K562 (cell line): Measurements from ENCODE around the gene COG3. TPM values are rescaled to one million over a fixed set of nuclear protein-coding genes. Genes with fewer than 3 reads are reported as not detected.

Experiments used
- ARID1B ChIP-seq: fragments of 450-650 bp; IDR thresholded peaks from 2 replicates; pipeline ENCODE4 v1.6.1; 2016; ENCODE audit warnings: antibody characterized with exemption, mild to moderate bottlenecking, inconsistent platforms
- ATF1 ChIP-seq, 2 experiments: fragments of 450-650 bp in 1 of 2; IDR thresholded peaks; 2 replicates each; pipeline ENCODE4 v1.6.1; 2016; ENCODE audit warnings: missing compliant biosample characterization in 1 of 2, missing genetic modification characterization in 1 of 2
- EHMT2 ChIP-seq: fragments of 450-650 bp; IDR thresholded peaks from 2 replicates; pipeline ENCODE4 v1.6.1; 2018; ENCODE audit warnings: antibody characterized with exemption
- ETV1 ChIP-seq: fragments of 450-650 bp; conservative IDR thresholded peaks from 2 replicates; pipeline ENCODE4 v1.6.1; 2016; ENCODE audit warnings: missing genetic modification characterization, control low read depth, low read depth, missing compliant biosample characterization
- FOXA3 ChIP-seq, 2 experiments: fragments of 450-650 bp in 1 of 2; sonication (generic) in 1 of 2; formaldehyde crosslinking; IDR thresholded peaks in 1 of 2; conservative IDR thresholded peaks in 1 of 2; 2 replicates each; pipeline versions ENCODE4 v1.4.0 to v1.8.0; 2020 to 2022; ENCODE audit warnings: mild to moderate bottlenecking in 2 of 2, missing genetic modification reagents in 1 of 2
- HIVEP1 ChIP-seq: fragments of 250-450 bp; sonication (Bioruptor Pico); IDR thresholded peaks from 2 replicates; pipeline ENCODE4 v1.4.0; 2020; ENCODE audit warnings: mild to moderate bottlenecking
- L3MBTL2 ChIP-seq: fragments of 450-650 bp; IDR thresholded peaks from 2 replicates; pipeline ENCODE4 v1.6.1; 2016; ENCODE audit warnings: mild to moderate bottlenecking, moderate library complexity
- MED1 ChIP-seq: sonication (generic); formaldehyde crosslinking; IDR thresholded peaks from 2 replicates; pipeline ENCODE4 v1.8.1; 2023; ENCODE audit warnings: missing genetic modification reagents, borderline replicate concordance
- PTTG1 ChIP-seq: fragments of 450-650 bp; IDR thresholded peaks from 2 replicates; pipeline ENCODE4 v1.6.1; 2016; ENCODE audit warnings: low read depth, mild to moderate bottlenecking, missing genetic modification characterization, missing compliant biosample characterization
- RFX5 ChIP-seq: IDR thresholded peaks from 2 replicates; pipeline ENCODE4 v1.6.1; 2011; ENCODE audit warnings: low read depth, mild to moderate bottlenecking, improper control_type of control experiment, low read length
- SAFB ChIP-seq: fragments of 200-400 bp; formaldehyde crosslinking; IDR thresholded peaks from 2 replicates; pipeline ENCODE4 v1.6.1; 2017; ENCODE audit warnings: low read depth, low read length, borderline replicate concordance
- STAG1 ChIP-seq: sonication (generic); formaldehyde crosslinking; IDR thresholded peaks from 2 replicates; pipeline ENCODE4 v1.5.0; 2020; ENCODE audit warnings: missing genetic modification reagents, borderline replicate concordance
- THRAP3 ChIP-seq: fragments of 450-650 bp; IDR thresholded peaks from 2 replicates; pipeline ENCODE4 v1.6.1; 2016; ENCODE audit warnings: mild to moderate bottlenecking, inconsistent platforms, borderline replicate concordance
- polyA plus RNA-seq, 8 experiments: library from polyadenylated mRNA; depleted of rRNA in 4 of 8; stranded (reverse) in 5 of 8; unstranded in 3 of 8; fragments of >200 nt; fragmentation: Nextera tagmentation in 2 of 8; fragmentation: Illumina TruSeq in 1 of 8; extraction: Ambion mirVana in 2 of 8; extraction: Trizol in 1 of 8; gene quantifications; 2 replicates each; pipeline versions ENCODE4 v1.2.1 to v1.2.3, GENCODE V29; 2011 to 2014; ENCODE audit warnings: inconsistent platforms in 1 of 8, missing spikeins in 1 of 8
- total RNA-seq, 7 experiments: library from RNA; depleted of rRNA in 6 of 7; stranded (reverse); fragments of >200 nt in 6 of 7; fragmentation: Illumina TruSeq in 2 of 7; extraction: Trizol in 2 of 7; gene quantifications; 2 replicates each; pipeline versions ENCODE4 v1.2.1 to v1.2.3, GENCODE V29; 2011 to 2021; ENCODE audit warnings: low replicate concordance in 1 of 7
- TF ChIP-seq, protein P1 (sequence below): fragments of 250-450 bp; sonication (Bioruptor Pico); IDR thresholded peaks from 2 replicates; pipeline ENCODE4 v1.8.0; 2021; ENCODE audit warnings: borderline replicate concordance, mild to moderate bottlenecking, moderate library complexity; ENCODE audit not compliant: poor library complexity, severe bottlenecking
- TF ChIP-seq, protein P2 (sequence below): fragments of 450-650 bp; IDR thresholded peaks from one replicate; pipeline ENCODE4 v1.6.1; 2018; ENCODE audit warnings: mild to moderate bottlenecking, moderate library complexity; ENCODE audit not compliant: partially characterized antibody
- TF ChIP-seq, protein P3 (sequence below): fragments of 250-450 bp; sonication (Bioruptor Pico); IDR thresholded peaks from 2 replicates; pipeline ENCODE4 v1.8.0; 2022; ENCODE audit warnings: inconsistent platforms
- TF ChIP-seq, protein P4 (sequence below): sonication (generic); formaldehyde crosslinking; IDR thresholded peaks from 2 replicates; pipeline ENCODE4 v1.8.0; 2022; ENCODE audit warnings: mild to moderate bottlenecking, missing genetic modification reagents
- TF ChIP-seq, protein P5 (sequence below), 3 experiments: IDR thresholded peaks in 2 of 3; conservative IDR thresholded peaks in 1 of 3; 2 replicates each; pipeline ENCODE4 v1.5.1; 2011 to 2012; ENCODE audit warnings: low read length in 3 of 3, mild to moderate bottlenecking in 3 of 3, control low read depth in 2 of 3, improper control_type of control experiment in 1 of 3, inconsistent platforms in 1 of 3, low read depth in 1 of 3, mixed read lengths in 1 of 3, moderate library complexity in 1 of 3; ENCODE audit not compliant: insufficient read depth in 2 of 3
- TF ChIP-seq, protein P6 (sequence below): IDR thresholded peaks from 2 replicates; pipeline ENCODE4 v1.6.1; 2012; ENCODE audit warnings: low read depth, low read length, improper control_type of control experiment, borderline replicate concordance

The COG3 gene
- total and polyA plus RNA-seq, 9 of the 15 experiments (the other 6 are each of a cell fraction or from before 2014, with no cell fraction given), result 3.9 to 22.9 (median 14.5) TPM

DNA sequence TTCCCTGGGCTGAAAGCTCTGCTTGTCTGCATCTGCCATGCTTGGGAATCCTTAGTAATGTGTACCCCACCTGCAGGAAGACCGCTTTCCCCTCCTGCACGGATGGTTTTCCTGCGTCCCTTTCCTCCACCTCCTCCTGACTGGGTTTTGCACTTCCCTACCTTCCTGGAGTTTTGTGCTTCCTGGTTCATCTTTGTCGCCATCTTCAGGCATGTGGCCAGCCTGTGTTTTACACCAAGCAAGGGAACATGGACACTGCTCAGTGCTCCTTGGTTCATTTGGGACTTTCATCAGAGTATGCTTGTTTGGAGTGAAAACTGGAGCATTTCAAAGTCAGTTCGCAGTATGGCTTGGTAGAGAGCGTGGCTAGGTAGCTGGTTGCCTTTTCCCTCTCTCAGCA is 120.1 kb downstream of the COG3 start (continued):
- TF ChIP-seq, protein P1, sequence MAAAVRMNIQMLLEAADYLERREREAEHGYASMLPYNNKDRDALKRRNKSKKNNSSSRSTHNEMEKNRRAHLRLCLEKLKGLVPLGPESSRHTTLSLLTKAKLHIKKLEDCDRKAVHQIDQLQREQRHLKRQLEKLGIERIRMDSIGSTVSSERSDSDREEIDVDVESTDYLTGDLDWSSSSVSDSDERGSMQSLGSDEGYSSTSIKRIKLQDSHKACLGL, result no peak
- TF ChIP-seq, protein P2, sequence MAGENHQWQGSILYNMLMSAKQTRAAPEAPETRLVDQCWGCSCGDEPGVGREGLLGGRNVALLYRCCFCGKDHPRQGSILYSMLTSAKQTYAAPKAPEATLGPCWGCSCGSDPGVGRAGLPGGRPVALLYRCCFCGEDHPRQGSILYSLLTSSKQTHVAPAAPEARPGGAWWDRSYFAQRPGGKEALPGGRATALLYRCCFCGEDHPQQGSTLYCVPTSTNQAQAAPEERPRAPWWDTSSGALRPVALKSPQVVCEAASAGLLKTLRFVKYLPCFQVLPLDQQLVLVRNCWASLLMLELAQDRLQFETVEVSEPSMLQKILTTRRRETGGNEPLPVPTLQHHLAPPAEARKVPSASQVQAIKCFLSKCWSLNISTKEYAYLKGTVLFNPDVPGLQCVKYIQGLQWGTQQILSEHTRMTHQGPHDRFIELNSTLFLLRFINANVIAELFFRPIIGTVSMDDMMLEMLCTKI, result no peak
- TF ChIP-seq RFX5, result no peak
- TF ChIP-seq, protein P3, sequence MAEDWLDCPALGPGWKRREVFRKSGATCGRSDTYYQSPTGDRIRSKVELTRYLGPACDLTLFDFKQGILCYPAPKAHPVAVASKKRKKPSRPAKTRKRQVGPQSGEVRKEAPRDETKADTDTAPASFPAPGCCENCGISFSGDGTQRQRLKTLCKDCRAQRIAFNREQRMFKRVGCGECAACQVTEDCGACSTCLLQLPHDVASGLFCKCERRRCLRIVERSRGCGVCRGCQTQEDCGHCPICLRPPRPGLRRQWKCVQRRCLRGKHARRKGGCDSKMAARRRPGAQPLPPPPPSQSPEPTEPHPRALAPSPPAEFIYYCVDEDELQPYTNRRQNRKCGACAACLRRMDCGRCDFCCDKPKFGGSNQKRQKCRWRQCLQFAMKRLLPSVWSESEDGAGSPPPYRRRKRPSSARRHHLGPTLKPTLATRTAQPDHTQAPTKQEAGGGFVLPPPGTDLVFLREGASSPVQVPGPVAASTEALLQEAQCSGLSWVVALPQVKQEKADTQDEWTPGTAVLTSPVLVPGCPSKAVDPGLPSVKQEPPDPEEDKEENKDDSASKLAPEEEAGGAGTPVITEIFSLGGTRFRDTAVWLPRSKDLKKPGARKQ (CRISPR knock-in tag), result no peak
- TF ChIP-seq EHMT2, result no peak; the same call in 1 of the 2 replicates
- TF ChIP-seq THRAP3, result no peak
- no peak for TF ChIP-seq FOXA3 (CRISPR knock-in tag; conservative IDR thresholded peaks at IDR 0.05 in 1 of 2, IDR thresholded peaks at IDR 0.05 in 1 of 2)
- TF ChIP-seq SAFB, result no peak
- no peak for TF ChIP-seq STAG1
- TF ChIP-seq MED1 (CRISPR knock-in tag), result no peak
- no peak for TF ChIP-seq ETV1 (tag)
- TF ChIP-seq L3MBTL2, result 0 out of 2 replicates have a peak, but pooled peaks have one; percentile 20
- TF ChIP-seq, protein P4, sequence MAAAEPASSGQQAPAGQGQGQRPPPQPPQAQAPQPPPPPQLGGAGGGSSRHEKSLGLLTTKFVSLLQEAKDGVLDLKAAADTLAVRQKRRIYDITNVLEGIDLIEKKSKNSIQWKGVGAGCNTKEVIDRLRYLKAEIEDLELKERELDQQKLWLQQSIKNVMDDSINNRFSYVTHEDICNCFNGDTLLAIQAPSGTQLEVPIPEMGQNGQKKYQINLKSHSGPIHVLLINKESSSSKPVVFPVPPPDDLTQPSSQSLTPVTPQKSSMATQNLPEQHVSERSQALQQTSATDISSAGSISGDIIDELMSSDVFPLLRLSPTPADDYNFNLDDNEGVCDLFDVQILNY (CRISPR knock-in tag), result no peak
- TF ChIP-seq ATF1 (CRISPR knock-in tag; IDR thresholded peaks at IDR 0.05), result no peak
- TF ChIP-seq ATF1 (tag; IDR thresholded peaks at IDR 0.05), result no peak
- no peak for TF ChIP-seq HIVEP1
- TF ChIP-seq, protein P5, sequence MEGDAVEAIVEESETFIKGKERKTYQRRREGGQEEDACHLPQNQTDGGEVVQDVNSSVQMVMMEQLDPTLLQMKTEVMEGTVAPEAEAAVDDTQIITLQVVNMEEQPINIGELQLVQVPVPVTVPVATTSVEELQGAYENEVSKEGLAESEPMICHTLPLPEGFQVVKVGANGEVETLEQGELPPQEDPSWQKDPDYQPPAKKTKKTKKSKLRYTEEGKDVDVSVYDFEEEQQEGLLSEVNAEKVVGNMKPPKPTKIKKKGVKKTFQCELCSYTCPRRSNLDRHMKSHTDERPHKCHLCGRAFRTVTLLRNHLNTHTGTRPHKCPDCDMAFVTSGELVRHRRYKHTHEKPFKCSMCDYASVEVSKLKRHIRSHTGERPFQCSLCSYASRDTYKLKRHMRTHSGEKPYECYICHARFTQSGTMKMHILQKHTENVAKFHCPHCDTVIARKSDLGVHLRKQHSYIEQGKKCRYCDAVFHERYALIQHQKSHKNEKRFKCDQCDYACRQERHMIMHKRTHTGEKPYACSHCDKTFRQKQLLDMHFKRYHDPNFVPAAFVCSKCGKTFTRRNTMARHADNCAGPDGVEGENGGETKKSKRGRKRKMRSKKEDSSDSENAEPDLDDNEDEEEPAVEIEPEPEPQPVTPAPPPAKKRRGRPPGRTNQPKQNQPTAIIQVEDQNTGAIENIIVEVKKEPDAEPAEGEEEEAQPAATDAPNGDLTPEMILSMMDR (IDR thresholded peaks at IDR 0.05 in 2 of 3, conservative IDR thresholded peaks at IDR 0.05 in 1 of 3; ENCODE audit: insufficient read depth in 2 of 3, low read depth in 1 of 3, low read length in 3 of 3), result peak in 2 of 3 experiments; percentile 35 to 44; a peak in 3 of 6 replicates
- TF ChIP-seq, protein P6, sequence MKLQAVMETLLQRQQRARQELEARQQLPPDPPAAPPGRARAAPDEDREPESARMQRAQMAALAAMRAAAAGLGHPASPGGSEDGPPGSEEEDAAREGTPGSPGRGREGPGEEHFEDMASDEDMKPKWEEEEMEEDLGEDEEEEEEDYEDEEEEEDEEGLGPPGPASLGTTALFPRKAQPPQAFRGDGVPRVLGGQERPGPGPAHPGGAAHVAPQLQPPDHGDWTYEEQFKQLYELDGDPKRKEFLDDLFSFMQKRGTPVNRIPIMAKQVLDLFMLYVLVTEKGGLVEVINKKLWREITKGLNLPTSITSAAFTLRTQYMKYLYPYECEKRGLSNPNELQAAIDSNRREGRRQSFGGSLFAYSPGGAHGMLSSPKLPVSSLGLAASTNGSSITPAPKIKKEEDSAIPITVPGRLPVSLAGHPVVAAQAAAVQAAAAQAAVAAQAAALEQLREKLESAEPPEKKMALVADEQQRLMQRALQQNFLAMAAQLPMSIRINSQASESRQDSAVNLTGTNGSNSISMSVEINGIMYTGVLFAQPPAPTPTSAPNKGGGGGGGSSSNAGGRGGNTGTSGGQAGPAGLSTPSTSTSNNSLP, result no peak
- no peak for TF ChIP-seq PTTG1 (tag)
- no peak for TF ChIP-seq ARID1B
